A549 (cell line): Measurements from ENCODE around the gene ADGRA3.

Source experiments
- CHD4 ChIP-seq: fragments of 200-600 bp; sonication (generic); IDR thresholded peaks from 2 replicates; pipeline ENCODE4 v1.6.1; 2016; ENCODE audit warnings: antibody characterized with exemption, mild to moderate bottlenecking, borderline replicate concordance
- CTCF ChIP-seq: fragments of >200 bp; sonication (Bioruptor Twin); formaldehyde crosslinking; IDR thresholded peaks from 3 replicates; pipeline ENCODE4 v1.5.1; 2016
- EHF ChIP-seq: fragments of 250-450 bp; sonication (Bioruptor Pico); IDR thresholded peaks from 2 replicates; pipeline ENCODE4 v1.5.0; 2020; ENCODE audit warnings: mild to moderate bottlenecking
- POLR2A ChIP-seq: IDR thresholded peaks from 2 replicates; pipeline ENCODE4 v1.6.1; 2012; ENCODE audit warnings: mild to moderate bottlenecking, low read length
- RAD21 ChIP-seq, 2 experiments: fragments of >200 bp in 1 of 2; sonication (Bioruptor Twin) in 1 of 2; formaldehyde crosslinking in 1 of 2; IDR thresholded peaks in 1 of 2; conservative IDR thresholded peaks in 1 of 2; 2 replicates in 1 of 2; 3 replicates in 1 of 2; pipeline ENCODE4 v1.6.1; 2012 to 2018; ENCODE audit warnings: inconsistent platforms in 1 of 2
- ZFP36 ChIP-seq: fragments of 450-650 bp; IDR thresholded peaks from 2 replicates; pipeline ENCODE4 v1.6.1; 2014; ENCODE audit warnings: borderline replicate concordance; ENCODE audit not compliant: partially characterized antibody
- TF ChIP-seq, protein P1 (sequence below): IDR thresholded peaks from 2 replicates; pipeline ENCODE4 v1.6.1; 2012

GRCh38 chr4:22465349-22465748 lies 50.5 kb downstream of the ADGRA3 start:
- no peak for TF ChIP-seq ZFP36
- TF ChIP-seq POLR2A = no peak
- TF ChIP-seq CTCF = no peak
- TF ChIP-seq EHF (CRISPR knock-in tag) = no peak
- TF ChIP-seq CHD4 = no peak
- TF ChIP-seq, protein P1, sequence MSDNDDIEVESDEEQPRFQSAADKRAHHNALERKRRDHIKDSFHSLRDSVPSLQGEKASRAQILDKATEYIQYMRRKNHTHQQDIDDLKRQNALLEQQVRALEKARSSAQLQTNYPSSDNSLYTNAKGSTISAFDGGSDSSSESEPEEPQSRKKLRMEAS = no peak
- TF ChIP-seq RAD21 (conservative IDR thresholded peaks at IDR 0.05 in 1 of 2, IDR thresholded peaks at IDR 0.05 in 1 of 2) = no peak
